IMR-90 (cell line): Measurements from ENCODE around the gene PIEZO2.

Experiments used
- CTCF ChIP-seq: conservative IDR thresholded peaks from 2 replicates; pipeline ENCODE4 v1.5.1; 2012; ENCODE audit warnings: mild to moderate bottlenecking, low read depth, low read length, improper control_type of control experiment
- MXI1 ChIP-seq: IDR thresholded peaks from 2 replicates; pipeline ENCODE4 v1.6.1; 2012; ENCODE audit warnings: low read depth, mild to moderate bottlenecking, low read length, moderate library complexity, borderline replicate concordance
- POLR2A ChIP-seq: IDR thresholded peaks from 2 replicates; pipeline ENCODE4 v1.6.1; 2012; ENCODE audit warnings: mild to moderate bottlenecking, low read depth, low read length
- RAD21 ChIP-seq: IDR thresholded peaks from 2 replicates; pipeline ENCODE4 v1.6.1; 2012; ENCODE audit warnings: low read length, improper control_type of control experiment
- RFX5 ChIP-seq: IDR thresholded peaks from 2 replicates; pipeline ENCODE4 v1.8.0; 2012; ENCODE audit warnings: low read depth, mild to moderate bottlenecking, low read length, moderate library complexity

- no peak for TF ChIP-seq RAD21
- no peak for TF ChIP-seq CTCF
- no peak for TF ChIP-seq POLR2A
- no peak for TF ChIP-seq MXI1
- TF ChIP-seq RFX5, result no peak
Observed at GRCh38 chr18:11043694-11044093, 105.7 kb downstream of the PIEZO2 start.
